Measurements from ENCODE around the gene PARL. TPM values are rescaled to one million over a fixed set of nuclear protein-coding genes. Genes with fewer than 3 reads are reported as not detected.

The PARL gene
- total RNA-seq, 1 experiment from 2014 or later: 73.7 TPM

DNA sequence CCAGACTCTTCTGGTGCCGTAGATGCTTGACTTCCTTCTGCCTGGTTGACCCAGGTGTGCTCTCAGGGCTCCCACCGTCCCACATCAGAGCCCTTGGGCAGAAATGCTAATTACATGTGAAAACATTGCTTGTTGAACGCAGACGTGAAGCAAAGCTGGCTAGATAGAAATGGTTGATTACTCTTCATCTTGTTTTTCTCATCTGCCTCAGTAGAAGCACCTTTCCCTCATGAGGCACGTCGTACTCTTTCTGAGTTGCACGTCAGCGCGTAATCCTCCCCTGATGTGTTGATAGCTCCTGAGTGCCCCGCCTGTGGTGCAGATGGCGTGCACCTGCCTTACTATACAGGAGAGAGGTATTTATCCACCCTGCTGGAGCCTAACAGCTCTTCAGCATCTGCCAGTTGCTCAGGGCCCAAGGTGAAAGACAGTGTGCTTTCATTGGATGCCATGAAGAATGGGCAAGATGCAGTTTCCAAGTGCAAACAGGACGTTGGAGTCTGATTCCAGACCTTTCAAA lies 77.4 kb downstream of the PARL start:
- H3K27ac ChIP-seq (ENCODE audit: low read depth, low read length, poor library complexity, severe bottlenecking): no peak overlapping the region
- CTCF ChIA-PET: no interaction called here

DNA sequence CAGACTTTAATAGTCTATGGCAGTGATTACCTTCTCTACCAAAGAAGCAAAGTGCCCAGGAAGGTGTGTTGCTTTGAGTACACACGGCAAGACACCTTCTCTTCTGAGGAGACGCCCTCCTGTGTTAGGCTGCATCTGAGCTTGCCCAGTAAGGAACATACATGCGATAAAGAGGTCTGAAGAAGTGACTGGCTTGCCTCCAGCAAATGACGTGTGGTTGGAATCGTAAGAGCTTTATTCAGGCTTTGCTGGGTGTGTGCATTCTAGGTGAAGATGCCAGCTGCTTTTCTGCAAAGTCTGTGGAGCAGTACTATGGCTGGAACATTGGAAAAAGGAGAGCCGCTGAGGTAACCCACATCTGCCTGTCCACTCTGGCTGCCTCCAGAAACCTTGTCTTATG lies 81.7 kb downstream of the PARL start:
- H3K27me3 ChIP-seq (replicated peaks; ENCODE audit: insufficient read depth, low read depth, low read length, poor library complexity): no peaks in the 10 kb centered on the region
- no peak overlapping the region for H3K27ac ChIP-seq (ENCODE audit: low read depth, low read length, poor library complexity, severe bottlenecking)
- BruUV-seq (replicated peaks): no TSS peak
- POLR2A ChIA-PET (ENCODE audit: low non-redundant PET): no interaction called here
- H3K36me3 ChIP-seq (ENCODE audit: insufficient read depth, low read length, poor library complexity, severe bottlenecking): peaks cover 90% of the 10 kb centered on the region
- intact Hi-C loops (cut with micrococcal nuclease; ENCODE audit: unreplicated experiment): no loop called here
- H3K9me3 ChIP-seq (ENCODE audit: low read depth, low read length, poor library complexity, severe bottlenecking): no peaks in the 10 kb centered on the region
- H3K4me1 ChIP-seq (ENCODE audit: insufficient read depth, low read length, poor library complexity, severe bottlenecking): no peaks in the 10 kb centered on the region
- DNase-seq (ENCODE audit: low spot score): no peak
- no peak overlapping the region for H3K4me3 ChIP-seq (ENCODE audit: low read depth, low read length, poor library complexity, severe bottlenecking)
- CTCF ChIA-PET: no interaction called here
- TF ChIP-seq EZH2 (IDR thresholded peaks at IDR 0.05; ENCODE audit: borderline replicate concordance, low read depth, low read length, poor library complexity, severe bottlenecking): no peak
- TF ChIP-seq, protein P1, sequence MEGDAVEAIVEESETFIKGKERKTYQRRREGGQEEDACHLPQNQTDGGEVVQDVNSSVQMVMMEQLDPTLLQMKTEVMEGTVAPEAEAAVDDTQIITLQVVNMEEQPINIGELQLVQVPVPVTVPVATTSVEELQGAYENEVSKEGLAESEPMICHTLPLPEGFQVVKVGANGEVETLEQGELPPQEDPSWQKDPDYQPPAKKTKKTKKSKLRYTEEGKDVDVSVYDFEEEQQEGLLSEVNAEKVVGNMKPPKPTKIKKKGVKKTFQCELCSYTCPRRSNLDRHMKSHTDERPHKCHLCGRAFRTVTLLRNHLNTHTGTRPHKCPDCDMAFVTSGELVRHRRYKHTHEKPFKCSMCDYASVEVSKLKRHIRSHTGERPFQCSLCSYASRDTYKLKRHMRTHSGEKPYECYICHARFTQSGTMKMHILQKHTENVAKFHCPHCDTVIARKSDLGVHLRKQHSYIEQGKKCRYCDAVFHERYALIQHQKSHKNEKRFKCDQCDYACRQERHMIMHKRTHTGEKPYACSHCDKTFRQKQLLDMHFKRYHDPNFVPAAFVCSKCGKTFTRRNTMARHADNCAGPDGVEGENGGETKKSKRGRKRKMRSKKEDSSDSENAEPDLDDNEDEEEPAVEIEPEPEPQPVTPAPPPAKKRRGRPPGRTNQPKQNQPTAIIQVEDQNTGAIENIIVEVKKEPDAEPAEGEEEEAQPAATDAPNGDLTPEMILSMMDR (conservative IDR thresholded peaks at IDR 0.05; ENCODE audit: low read depth, low read length): no peak

More for the DNA sequence above, 77.4 kb downstream of the PARL start:
- POLR2A ChIA-PET (ENCODE audit: low non-redundant PET): no interaction called here
- no peak overlapping the region for H3K4me3 ChIP-seq (ENCODE audit: low read depth, low read length, poor library complexity, severe bottlenecking)
- H3K36me3 ChIP-seq (ENCODE audit: insufficient read depth, low read length, poor library complexity, severe bottlenecking): peaks cover 87% of the 10 kb centered on the region
- no peak for DNase-seq (ENCODE audit: low spot score)
- no peaks in the 10 kb centered on the region for H3K4me1 ChIP-seq (ENCODE audit: insufficient read depth, low read length, poor library complexity, severe bottlenecking)
- intact Hi-C loops (cut with micrococcal nuclease; ENCODE audit: unreplicated experiment): no loop called here
- H3K9me3 ChIP-seq (ENCODE audit: low read depth, low read length, poor library complexity, severe bottlenecking): no peaks in the 10 kb centered on the region
- TF ChIP-seq EZH2 (IDR thresholded peaks at IDR 0.05; ENCODE audit: borderline replicate concordance, low read depth, low read length, poor library complexity, severe bottlenecking): no peak
- TF ChIP-seq, protein P1 (conservative IDR thresholded peaks at IDR 0.05; ENCODE audit: low read depth, low read length): no peak
- no TSS peak for BruUV-seq (replicated peaks)
- H3K27me3 ChIP-seq (replicated peaks; ENCODE audit: insufficient read depth, low read depth, low read length, poor library complexity): no peaks in the 10 kb centered on the region

DNA sequence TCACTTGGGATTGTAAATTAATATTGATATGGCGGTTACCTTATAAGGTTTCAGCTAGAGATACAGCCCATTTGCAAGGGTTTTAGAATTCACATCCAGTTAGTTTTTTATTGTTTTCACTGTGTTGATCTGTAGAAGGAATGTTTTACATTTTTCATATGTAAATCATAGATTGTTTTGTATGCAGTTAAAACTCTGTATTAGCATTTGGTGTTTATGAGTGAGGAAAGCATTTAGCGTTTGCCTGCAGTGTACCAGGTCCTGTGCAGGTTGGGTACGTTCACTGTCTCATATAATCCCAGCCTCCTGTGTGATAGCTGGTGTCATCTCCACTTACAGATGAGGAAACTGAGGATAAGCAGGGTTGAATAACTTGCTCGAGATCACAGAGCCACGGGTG lies 83.1 kb downstream of the PARL start:
- intact Hi-C loops (cut with micrococcal nuclease; ENCODE audit: unreplicated experiment): no loop called here
- Histone ChIP-seq H3K27ac (ENCODE audit: low read depth, low read length, poor library complexity, severe bottlenecking) (no peak overlapping the region), H3K27me3 (replicated peaks; ENCODE audit: insufficient read depth, low read depth, low read length, poor library complexity) (no peaks in the 10 kb centered on the region), H3K9me3 (ENCODE audit: low read depth, low read length, poor library complexity, severe bottlenecking) (no peaks in the 10 kb centered on the region), H3K4me1 (ENCODE audit: insufficient read depth, low read length, poor library complexity, severe bottlenecking) (no peaks in the 10 kb centered on the region), H3K4me3 (ENCODE audit: low read depth, low read length, poor library complexity, severe bottlenecking) (no peak overlapping the region), H3K36me3 (ENCODE audit: insufficient read depth, low read length, poor library complexity, severe bottlenecking) (peaks cover 80% of the 10 kb centered on the region)
- no peak for DNase-seq (ENCODE audit: low spot score)
- ChIA-PET POLR2A (ENCODE audit: low non-redundant PET) (no interaction called here), CTCF (no interaction called here)
- TF ChIP-seq, protein P1 (conservative IDR thresholded peaks at IDR 0.05; ENCODE audit: low read depth, low read length): no peak
- TF ChIP-seq EZH2 (IDR thresholded peaks at IDR 0.05; ENCODE audit: borderline replicate concordance, low read depth, low read length, poor library complexity, severe bottlenecking): no peak
- no TSS peak for BruUV-seq (replicated peaks)
